GM19025 (cell line): ENCODE measurements around the gene DVL1.
A peak's percentile ranks its signal among the peaks of the same experiment; 100 is the strongest.

ENCODE experiments used
- ATAC-seq: cut with Tn5 transposase; IDR thresholded peaks from one replicate; pipeline ENCODE4 v1.9.1; 2021; ENCODE audit warnings: mild to moderate bottlenecking, low read depth, moderate library complexity; ENCODE audit not compliant: unreplicated experiment

Gene DVL1

DNA sequence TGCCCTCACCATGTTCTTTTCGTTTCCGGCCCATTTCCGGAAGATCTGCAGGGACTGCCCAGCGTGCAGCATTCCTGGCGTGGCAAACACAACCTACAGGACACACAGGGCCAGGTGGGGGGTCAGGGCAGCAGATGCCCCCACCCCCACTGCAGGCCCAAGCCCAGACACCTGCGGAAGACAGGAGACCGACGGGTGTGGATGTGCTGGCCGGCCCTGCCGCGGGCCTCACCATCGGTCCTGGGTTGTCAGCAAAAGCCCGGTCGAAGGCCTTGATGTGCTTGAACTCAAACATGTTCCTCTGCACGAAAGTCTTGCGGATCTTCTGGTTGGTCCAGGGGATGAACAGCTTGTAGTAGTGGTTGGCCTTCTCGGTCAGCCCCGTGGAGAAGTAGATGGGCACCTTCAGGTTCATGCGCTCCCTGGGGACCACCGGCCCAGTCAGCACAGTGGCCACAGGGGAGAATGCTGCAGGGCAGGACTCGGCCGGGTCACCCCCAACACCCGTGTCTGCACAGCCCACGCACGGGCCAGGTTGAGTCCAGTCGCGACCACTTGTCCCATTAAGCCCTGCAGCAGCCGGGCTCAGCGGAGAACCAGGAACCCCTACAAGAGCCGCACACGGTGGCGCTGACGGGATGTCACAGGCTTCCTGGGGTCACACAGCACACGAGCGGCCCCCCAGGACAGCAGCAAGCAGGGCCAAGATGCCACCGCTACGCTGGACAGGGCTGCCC, 35.5 kb downstream of the DVL1 start:
- ATAC-seq = no peak

DNA sequence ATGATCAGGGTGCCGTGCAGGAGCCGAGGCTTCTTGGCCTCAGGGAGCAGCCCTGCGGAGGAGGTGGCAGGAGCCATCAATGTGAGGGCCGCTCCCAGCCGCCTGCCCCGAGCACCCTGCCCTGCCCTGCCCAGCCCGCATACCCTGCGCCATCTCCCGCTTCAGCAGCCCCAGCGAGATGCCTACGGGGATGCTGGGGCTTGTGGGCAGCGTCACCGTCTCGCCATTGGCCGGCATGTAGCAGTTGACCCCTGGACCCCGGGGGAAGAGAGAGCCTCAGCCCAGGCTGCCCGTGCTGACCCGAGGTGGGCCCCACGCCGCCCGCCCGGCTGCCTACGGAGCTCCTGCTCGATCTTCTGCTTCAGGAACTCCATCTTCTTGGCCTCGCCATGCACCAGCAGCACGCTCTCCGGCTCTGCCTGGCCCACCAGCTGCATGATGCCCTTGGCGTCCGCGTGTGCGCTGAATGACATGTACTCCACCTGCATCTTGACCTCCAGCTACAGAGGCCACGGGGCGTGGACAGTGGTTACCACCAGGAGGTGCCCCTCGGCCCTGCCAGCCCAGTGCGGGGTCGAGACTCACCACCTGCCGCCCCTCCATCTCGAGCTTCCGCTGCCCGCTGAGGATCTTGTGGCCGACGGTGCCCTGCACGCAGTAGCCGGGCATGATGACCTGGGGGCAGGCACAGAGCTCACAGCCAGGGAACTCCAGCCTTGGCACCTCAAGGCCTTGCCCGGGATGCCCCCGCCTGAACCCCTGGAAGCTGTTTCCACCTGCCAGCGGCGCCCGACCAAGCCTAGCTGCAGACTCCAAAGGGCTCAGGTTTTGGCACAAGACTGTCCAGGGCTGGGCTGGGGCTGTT, 36.5 kb downstream of the DVL1 start:
- no peak for ATAC-seq

DNA sequence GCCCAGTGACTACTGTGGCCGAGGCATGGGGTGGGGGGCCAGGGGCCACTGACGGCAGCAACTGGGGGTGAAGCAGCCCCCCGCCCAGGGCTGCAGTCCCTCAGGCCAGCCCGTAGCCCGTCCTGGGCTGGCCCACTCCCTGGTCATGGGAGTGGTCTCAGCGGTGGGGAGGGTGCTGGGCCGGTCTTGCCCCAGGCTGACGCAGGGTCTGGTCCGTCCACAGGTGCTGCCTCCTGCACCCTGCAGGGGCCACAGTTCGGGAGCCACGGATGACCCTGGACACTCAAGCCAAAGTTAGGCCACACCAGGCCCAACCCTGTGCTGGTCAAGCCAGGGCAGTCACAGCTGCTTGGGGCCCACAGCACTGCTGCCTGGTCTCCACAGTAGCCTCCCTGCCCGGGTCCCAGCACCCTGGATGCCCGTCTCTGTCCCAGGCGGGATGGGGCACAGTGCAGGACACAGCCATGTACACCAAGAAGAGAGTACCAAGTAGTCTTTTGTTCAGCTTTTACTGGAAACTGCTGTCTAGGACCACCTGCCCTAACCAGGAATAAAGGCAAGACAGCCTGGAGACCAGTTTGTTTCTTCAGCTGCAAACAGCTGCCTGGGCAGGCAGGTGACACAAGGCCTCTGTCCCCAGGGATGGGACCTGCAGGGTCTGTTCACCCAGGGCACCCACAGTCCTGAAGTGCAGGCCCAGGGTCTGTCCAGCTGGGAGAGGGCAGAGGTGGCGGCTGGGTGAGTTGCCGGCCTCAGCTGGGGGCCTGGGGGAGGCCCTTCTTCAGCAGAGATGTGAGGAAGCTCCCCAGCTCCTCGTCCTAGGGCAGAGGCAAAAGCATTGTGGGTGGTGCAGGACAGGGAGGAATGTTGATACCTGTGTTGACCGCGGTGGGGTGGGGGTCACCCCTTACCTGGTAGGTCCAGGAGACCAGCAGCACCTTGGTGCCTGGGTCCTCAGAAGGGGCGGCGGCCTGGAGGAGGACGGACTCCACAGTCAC, 37.8 kb downstream of the DVL1 start:
- ATAC-seq = no peak

DNA sequence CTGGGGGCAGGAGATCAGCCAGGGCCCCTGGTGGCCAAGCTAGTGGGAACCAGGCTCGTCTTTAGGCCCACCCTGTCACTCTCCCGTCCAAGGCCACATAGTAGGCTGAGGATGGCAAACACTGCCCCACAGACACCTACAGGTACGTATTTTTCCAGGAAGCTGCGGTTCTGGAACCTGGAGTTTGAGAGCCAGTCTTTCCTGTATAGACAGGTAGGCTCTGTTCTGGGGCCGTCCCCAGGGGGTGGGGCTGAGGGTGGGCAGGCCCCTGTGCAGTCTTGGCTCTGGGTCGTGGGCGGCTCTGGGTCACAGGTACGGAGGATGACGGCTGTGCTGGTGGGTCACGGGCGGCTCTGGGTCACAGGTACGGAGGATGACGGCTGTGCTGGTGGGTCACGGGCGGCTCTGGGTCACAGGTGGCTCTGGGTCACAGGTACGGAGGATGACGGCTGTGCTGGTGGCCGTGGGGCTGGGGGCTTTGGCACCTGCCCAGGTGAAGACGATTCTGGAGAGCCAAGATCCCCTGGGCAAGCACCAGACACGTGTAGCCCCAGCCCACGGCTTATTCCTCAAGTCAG, 38.7 kb downstream of the DVL1 start:
- ATAC-seq = no peak

DNA sequence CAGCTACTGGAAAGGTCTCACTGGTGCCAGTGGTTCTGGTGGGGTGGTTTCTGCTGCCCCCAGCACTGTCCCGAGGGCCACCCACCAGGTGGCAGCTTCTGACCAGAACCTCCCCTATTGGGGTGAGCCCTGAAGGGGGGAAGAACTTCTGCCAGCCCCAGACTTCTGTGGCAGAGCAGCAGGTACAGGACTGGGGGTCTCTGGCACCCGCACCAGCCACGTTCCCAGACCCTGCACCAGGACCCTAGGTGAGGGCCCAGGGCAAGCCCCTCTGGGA, 39.2 kb downstream of the DVL1 start:
- ATAC-seq = no peak

DNA sequence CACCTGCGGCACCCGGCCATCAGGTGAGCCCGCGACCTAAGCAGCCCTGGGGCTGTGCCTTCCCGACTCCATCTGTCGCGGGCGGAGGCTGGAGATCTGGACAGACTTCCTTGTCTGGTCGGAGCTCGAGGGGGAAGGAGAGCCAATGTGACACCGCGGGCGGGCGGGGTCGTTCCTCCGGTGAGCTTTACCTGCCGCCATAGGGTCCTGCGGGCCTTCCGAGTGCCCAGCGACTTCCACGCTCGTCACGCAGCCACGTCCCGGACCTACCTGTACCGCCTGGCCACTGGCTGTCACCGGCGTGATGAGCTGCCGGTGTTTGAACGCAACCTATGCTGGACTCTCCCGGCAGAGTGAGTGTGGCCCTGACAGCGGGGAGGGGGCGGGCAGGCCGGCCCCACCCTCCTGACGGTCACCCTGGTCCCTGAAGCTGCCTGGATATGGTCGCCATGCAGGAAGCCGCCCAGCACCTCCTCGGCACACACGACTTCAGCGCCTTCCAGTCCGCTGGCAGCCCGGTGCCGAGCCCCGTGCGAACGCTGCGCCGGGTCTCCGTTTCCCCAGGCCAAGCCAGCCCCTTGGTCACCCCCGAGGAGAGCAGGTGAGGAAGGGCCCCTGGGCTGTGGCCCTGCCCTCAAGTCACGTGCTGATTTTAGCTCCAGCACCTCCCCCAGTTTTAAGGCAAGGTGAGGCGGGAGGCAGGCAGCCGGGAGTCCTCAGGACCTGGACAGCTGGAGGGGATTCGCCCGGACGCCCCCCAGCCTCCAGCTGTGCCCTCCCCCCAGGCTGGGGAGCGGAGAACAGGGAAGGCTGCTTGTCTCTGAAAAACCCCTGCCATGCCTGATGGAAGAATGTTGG, 39.7 kb downstream of the DVL1 start:
- no peak for ATAC-seq

DNA sequence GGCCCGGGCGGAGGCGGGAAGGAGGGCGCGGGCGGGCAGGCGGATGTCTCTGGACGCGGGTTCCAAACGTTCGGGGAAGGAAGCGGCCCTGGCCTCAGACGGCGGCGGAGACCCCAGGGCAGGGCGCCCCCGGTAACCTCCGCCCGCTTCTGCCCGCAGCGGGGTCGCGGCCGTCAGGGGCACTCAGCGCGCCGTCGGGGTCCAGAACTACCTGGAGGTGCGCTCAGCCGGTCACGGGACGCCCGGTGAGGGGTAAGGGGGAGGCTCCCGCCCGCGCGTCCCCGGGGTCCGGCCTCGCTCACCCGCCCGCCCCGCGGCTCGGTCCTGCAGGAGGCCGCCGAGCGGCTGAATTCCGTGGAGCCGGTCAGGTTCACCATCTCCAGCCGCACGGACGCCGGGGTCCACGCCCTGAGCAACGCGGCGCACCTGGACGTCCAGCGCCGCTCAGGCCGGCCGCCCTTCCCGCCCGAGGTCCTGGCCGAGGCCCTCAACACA, 40.4 kb downstream of the DVL1 start:
- ATAC-seq = no peak

DNA sequence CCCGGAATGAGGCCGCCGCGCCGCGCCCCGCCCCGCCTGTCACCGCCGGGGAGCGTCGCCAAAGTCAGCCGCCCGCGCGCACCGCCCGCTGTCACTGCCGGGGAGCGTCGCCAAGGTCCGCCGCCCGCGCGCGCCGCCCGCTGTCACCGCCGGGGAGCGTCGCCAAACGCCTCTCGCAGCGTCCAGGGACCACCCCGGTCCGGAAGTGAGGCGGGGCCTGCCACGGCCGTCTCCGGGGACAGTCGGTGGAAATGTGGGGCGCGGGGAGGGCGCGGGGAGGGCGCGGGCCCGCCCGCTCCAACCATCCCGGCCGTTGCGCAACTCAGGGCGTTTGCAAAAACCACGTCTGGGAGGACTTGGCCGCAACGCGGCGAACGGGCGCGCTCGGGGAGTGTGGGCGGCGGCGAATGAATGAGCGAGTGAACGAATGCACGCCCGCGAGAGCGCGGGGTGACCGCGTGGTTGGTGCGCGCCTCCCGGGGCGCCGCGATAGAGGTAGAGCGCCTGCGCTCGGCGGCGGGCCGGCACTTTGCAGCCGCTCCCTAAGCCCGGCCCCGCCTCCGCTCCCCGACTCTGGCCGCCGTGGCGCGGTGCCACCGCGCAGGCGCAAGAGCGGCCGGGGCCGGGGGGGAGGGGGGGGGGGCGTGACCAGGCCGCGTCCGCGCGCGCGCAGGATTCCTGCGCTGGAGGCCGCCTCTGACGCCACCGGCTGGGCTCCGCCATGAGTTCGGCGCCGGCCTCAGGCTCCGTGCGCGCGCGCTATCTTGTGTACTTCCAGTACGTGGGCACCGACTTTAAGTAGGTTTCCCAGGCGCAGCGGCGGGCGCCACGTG, 41.1 kb downstream of the DVL1 start, which contains the start of the genes ACAP3 and PUSL1:
ACAP3 (minus strand) TSS at position 8 of the 833 bp plus-strand sequence. CDS start 115 bp downstream, outside the sequence.
PUSL1 (plus strand) TSS at position 675 of the 833 bp plus-strand sequence; CDS start at position 722, 47 bp downstream.
- peak; percentile 59 for ATAC-seq

DNA sequence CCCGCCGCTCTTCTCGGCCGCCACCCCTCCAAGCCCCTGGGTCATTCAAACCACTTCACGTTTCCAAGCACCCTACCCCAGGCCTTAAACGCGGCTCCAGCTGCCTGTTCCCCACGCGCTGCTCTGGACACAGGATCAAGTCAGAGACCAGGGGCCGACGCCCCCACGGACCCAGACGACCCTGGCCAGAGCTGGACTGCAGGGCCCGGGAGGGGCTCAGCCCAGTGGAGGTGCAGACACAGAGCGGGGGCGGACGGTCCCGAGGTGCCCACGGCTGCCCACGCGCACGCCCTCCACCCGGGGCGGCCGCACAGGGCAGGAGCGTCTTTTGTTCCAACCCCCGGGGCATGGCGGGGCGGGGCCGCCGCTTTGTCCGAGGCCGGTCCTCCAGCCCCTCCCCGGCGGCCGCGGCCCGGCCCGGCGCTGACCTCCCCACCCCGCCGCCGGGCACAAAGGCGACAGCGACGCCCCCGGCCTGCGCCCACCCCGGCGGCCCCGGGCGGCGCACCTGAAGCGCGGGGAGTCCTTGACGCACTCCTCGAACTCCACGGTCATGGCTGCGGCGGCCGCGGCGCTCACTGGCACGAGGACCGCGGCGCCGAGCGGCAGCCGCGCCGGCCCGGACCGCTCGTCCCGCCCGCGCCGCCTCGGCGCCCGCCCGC, 41.8 kb downstream of the DVL1 start:
- peak; percentile 7 for ATAC-seq

DNA sequence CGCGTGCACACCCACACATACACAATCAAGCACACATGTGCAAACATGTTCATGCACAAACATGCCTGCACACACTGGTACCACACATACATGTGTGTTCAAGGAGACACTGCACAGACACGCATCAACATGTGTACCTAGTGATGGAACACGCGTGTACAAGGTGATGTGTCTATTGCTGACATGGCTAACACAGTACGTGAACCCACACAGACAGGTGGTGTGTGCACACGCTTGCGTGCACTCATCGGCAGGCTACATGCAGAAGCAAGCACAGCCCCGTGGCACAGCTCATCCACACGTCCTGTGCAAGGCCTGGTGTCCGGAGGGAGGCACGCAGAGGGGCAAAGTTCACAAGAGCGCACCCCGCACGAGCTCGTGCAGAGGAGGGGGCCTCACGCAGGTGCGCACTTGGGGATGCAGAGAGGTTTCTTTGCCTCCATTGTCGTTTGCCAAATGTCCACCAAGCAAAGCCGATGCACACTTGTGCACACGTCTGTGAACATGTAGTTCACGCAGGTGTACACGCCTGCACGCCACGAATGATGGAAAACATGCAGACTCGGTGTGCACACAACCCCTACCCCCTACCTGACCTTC, 42.5 kb downstream of the DVL1 start:
- ATAC-seq = no peak

DNA sequence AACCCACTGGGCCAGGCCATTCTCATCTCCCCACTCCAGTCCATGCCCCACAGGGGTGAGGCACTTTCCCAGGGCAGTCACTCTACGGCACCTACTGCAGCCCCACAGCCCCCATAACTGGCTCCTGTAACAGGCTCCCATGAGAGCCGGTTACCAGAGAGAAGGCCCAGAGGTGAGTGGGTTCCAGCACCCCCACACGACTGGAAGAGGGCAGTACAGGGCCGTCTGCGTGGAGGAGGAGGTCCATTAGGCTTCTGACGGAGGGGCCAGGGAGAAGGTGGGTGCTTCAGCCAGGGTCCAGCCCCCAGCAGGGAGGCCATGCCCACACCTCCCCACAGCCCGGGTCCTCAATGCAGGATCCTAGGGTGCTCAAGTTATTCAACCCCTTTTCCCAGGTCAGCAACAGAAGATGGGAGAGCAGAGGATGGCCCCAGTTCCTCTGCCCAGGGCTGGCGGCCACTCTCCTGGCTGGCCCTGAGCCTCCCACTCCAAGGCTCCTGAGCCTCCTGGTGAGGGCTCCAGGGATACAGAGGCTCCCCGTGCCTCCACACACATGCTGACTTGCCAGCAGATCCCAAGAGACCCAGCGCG, 43.1 kb downstream of the DVL1 start:
- ATAC-seq = no peak

DNA sequence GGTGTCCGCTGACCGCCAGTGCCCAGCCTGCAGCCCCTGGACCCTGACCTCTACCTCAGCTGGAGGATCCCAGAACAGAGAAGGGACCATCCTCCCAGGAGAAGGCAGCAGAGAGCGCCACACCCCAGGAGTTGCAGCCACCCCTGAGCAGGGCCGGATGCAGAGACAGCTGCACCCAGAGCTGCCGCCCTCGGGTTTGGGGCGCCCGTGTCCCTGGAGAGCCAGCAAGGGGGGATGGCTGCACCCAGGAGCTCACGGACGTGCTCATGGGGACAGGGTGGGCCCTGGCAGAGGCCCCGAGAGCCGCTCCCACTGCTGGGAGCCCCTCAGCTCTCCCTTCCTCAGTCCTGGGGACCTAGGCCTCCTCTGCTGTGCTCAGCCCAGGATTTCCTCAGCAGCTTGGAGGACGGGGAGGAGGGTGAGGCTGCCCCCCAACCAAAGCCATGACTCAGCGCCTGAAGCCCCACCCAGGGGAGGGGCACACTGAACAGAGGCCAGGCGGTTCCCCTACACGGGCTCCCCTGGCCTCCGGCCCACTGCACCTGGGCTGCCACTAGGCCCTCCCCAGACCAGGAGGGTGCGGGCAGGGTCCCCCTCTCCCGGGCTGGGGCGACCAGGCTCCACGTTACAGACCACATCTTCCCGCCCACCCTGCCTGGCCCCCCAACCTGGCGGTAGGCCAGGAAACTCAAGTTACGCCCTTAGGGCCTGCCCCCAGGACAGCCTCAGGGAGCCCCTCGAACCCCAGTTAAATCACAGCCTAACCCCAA, 43.7 kb downstream of the DVL1 start:
- no peak for ATAC-seq

DNA sequence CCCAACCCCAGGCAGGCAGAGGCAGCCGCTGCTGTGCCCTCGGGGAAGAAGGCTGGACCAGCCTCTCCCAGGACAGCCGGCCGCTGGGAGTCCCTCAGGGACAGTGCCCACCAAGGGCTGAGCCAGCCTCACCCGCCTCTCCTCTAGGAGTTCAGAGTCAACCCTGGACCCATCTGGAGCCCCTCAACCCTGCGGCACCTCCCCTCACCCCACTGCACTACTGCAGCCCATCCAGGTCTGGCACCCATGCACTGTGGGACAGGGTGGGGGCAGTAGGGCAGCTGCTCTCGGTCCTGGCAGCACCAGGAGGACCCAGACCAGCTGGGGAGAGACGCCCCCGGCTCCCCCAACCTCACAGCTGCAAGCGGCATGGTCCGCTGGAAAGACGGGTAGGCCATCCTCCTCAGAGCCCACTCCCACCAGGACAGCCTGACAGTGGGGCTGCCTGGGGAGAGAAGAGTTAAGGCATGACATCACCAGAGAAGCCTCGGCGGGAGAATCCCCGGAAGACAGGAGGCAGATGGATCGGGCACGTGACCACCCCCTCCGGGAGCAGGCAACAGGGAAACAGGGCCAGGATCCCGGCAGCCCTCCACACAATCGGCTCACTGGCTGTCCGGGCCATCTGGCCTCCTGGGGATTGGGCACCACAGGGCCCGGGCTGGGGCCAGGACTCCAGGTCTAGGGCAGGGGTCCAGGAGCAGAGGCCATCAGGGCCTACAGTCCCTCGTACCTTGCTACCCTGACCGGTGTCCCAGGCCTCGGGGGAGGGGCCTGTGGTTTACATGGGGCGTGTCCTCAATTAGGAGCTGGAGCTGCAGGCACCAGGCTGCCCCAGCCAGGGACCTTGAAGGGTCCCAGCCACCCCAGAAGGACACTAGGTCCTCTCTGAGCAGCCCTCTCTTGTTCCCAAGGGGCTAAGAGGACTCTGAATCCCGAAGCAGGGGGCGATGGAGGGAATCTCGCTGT, 44.6 kb downstream of the DVL1 start:
- ATAC-seq = no peak

DNA sequence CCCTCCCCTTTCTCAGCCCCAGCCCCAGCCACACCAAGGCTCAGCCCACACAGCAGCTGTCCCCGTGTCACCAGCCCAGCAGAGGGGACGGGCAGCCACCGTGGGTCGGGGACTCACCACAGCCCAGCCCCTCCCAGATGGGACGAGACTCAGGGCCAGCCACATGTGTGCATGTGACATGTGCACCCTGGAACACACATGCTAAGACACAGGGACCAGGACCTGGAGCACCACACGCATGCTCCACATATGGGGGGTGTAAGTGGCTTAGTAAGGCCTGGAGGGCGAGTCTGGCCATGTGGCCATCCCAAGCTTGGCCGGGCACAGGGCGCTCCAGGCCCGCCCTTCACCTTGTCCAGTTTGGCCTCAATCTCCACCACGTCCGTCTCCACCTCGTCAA, 45.5 kb downstream of the DVL1 start:
- ATAC-seq = no peak

DNA sequence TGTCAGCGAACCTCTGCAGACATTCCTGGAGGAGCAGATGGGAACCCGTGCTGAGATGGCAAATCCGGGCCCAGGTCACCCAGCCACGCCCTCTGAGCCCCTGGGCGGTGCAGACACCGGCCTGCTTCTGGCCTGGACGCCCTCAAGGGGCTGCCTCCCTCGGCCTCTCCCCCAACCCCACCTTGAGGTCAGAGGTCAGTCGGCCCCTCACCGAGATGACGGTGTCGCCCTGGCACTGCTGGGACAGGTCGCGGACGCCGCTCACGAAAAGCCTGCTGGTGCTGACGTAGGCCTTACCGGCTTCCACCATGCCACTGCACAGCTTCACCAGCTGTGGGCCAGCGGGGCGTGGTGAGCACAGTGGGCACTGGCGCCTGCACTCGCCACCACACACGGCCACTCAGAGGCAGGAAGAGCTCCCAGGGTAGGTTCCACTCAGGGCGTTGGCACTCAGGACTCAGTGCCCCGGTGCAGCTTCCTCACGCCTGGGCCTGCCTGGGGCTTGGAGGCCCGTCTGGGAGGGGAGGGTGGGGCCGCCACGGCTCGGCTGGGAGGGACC, 46.2 kb downstream of the DVL1 start:
- ATAC-seq = no peak
